DOHH2 (cell line): ENCODE data around the gene FBLN1.

Experiments
- H3F3A ChIP-seq: fragments of 200-600 bp; sonication (generic), shearing (Covaris generic); 2 replicates; pipeline ENCODE4 v1.6.0; 2016; ENCODE audit warnings: antibody characterized with exemption, mild to moderate bottlenecking; ENCODE audit not compliant: control insufficient read depth, insufficient read depth
- H3K27ac ChIP-seq: fragments of 200-600 bp; sonication (generic); 2 replicates; pipeline ENCODE4 v1.5.1; 2014; ENCODE audit warnings: low read depth, mild to moderate bottlenecking, low read length, moderate library complexity
- H3K27me3 ChIP-seq: fragments of 200-600 bp; sonication (generic); 2 replicates; pipeline ENCODE4 v1.6.1; 2014; ENCODE audit warnings: mild to moderate bottlenecking, low read length, mixed read lengths; ENCODE audit not compliant: control insufficient read depth
- H3K36me3 ChIP-seq: fragments of 200-600 bp; sonication (generic); 2 replicates; pipeline ENCODE4 v1.6.1; 2014; ENCODE audit warnings: mild to moderate bottlenecking, low read length, moderate library complexity, mixed read lengths; ENCODE audit not compliant: control insufficient read depth
- H3K4me1 ChIP-seq: fragments of 200-600 bp; sonication (generic); 2 replicates; pipeline ENCODE4 v1.6.1; 2014; ENCODE audit warnings: mild to moderate bottlenecking, low read length, mixed read lengths; ENCODE audit not compliant: control insufficient read depth
- H3K4me2 ChIP-seq: fragments of 200-600 bp; sonication (generic); 2 replicates; pipeline ENCODE4 v1.6.0; 2014; ENCODE audit warnings: mild to moderate bottlenecking, low read length, moderate library complexity
- H3K4me3 ChIP-seq: fragments of 200-600 bp; sonication (generic); 2 replicates; pipeline ENCODE4 v1.5.1; 2014; ENCODE audit warnings: mild to moderate bottlenecking, low read length, mixed read lengths
- H3K79me2 ChIP-seq: fragments of 200-600 bp; sonication (generic); 2 replicates; pipeline ENCODE4 v1.6.1; 2014; ENCODE audit warnings: mild to moderate bottlenecking, low read length, mixed read lengths; ENCODE audit not compliant: control insufficient read depth
- H3K9me2 ChIP-seq: fragments of 200-600 bp; sonication (generic); replicated peaks from 2 replicates; pipeline ENCODE4 v1.6.1; 2014; ENCODE audit warnings: mild to moderate bottlenecking, low read length, mixed read lengths; ENCODE audit not compliant: control insufficient read depth
- H3K9me3 ChIP-seq: fragments of 200-600 bp; sonication (generic); 2 replicates; pipeline ENCODE4 v1.6.1; 2014; ENCODE audit warnings: antibody characterized with exemption, low read length, mixed read lengths; ENCODE audit not compliant: control insufficient read depth, insufficient read depth
- H4K20me1 ChIP-seq: fragments of 200-600 bp; sonication (generic); 2 replicates; pipeline ENCODE4 v1.6.0; 2014; ENCODE audit warnings: low read depth, mild to moderate bottlenecking, antibody characterized with exemption, low read length, moderate library complexity; ENCODE audit not compliant: control insufficient read depth, insufficient read depth
- EZH2phosphoT487 ChIP-seq: fragments of 200-600 bp; sonication (generic); IDR thresholded peaks from 2 replicates; pipeline ENCODE4 v1.6.1; 2017; ENCODE audit warnings: borderline replicate concordance, mild to moderate bottlenecking, antibody characterized with exemption, low read length, moderate library complexity, mixed read lengths
- TF ChIP-seq, protein P1 (sequence below): fragments of 200-600 bp; sonication (generic); IDR thresholded peaks from one replicate; pipeline ENCODE4 v1.5.1; 2014; ENCODE audit warnings: antibody characterized with exemption, mild to moderate bottlenecking, low read depth, low read length; ENCODE audit not compliant: poor library complexity, severe bottlenecking

FBLN1 gene

DNA sequence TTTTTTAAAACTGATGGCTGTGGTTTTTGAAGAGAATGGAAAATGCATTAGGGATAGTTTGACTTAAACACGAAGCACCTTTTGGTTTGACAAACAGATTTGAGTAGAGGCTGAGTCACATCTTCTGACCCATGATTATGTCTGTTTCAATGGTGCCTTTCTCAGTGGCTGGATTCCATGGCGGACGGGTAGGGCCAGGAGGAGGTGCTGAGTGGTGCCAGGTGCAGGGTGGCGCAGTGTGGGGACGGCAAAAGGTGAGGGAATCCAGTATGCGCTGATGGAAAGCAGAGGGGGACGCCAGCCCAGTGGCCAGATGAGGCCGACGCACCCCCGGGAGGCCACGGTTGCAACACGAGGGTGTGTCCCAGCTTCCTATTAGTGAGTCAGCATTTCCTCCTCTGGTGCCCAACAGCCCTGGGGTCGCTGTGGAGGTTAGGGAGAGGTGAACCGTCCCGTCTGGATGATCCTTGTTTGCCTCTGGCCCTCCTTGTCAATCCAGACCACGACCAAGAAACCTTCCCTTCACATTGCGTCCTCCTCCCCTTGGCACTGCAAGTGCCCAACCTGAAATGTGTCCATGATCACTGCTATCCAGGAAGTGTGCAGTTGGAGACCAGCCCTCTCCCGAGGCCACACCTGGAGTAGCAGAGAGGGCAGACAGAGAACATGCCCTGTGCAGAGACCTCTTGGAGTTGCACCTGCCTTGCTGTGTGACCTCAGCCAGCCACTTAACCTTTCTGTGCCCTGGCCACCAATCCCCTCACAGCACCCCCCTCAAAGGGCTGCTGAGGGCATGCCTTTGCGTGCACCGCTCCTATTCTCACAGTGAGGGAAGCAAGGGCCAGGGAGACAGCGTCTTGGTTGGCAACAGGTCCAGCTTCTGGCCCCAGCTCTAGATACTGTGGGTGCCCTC, 136.4 kb downstream of the FBLN1 start:
- H3K4me1 ChIP-seq, result 0 out of 2 replicates have a peak, but pooled peaks cover 6% of the 10 kb centered on the region
- H3F3A ChIP-seq, result no peaks in the 10 kb centered on the region
- no peaks in the 10 kb centered on the region for H3K9me3 ChIP-seq
- no peaks in the 10 kb centered on the region for H4K20me1 ChIP-seq
- H3K4me2 ChIP-seq, result no peak overlapping the region
- H3K4me3 ChIP-seq, result no peak overlapping the region
- H3K79me2 ChIP-seq, result no peaks in the 10 kb centered on the region
- H3K27ac ChIP-seq, result no peak overlapping the region
- H3K9me2 ChIP-seq, result no peaks in the 10 kb centered on the region
- TF ChIP-seq, protein P1, sequence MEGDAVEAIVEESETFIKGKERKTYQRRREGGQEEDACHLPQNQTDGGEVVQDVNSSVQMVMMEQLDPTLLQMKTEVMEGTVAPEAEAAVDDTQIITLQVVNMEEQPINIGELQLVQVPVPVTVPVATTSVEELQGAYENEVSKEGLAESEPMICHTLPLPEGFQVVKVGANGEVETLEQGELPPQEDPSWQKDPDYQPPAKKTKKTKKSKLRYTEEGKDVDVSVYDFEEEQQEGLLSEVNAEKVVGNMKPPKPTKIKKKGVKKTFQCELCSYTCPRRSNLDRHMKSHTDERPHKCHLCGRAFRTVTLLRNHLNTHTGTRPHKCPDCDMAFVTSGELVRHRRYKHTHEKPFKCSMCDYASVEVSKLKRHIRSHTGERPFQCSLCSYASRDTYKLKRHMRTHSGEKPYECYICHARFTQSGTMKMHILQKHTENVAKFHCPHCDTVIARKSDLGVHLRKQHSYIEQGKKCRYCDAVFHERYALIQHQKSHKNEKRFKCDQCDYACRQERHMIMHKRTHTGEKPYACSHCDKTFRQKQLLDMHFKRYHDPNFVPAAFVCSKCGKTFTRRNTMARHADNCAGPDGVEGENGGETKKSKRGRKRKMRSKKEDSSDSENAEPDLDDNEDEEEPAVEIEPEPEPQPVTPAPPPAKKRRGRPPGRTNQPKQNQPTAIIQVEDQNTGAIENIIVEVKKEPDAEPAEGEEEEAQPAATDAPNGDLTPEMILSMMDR, result no peak
- TF ChIP-seq EZH2phosphoT487, result no peak
- H3K36me3 ChIP-seq, result no peaks in the 10 kb centered on the region
- peaks cover 45% of the 10 kb centered on the region for H3K27me3 ChIP-seq

DNA sequence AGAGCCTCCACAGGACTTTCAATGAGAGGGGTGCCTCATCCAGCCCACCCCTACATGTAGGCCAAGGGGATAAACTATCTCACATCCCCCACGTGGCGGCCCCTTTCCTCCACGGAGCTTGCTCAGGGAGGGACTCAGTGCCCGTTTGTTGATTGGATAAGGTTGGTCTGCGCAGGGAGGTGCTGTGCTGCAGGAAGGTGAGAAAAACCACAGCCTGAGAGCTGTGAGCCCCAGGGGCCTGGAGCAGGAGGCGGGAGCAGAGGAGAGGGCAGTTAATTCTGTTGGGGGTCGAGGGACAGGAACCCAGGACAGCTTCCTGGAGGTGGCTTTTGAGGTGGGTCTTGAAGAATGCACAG, 137.0 kb downstream of the FBLN1 start:
- TF ChIP-seq, protein P1, result no peak
- no peak for TF ChIP-seq EZH2phosphoT487
- no peaks in the 10 kb centered on the region for H3K9me2 ChIP-seq

DNA sequence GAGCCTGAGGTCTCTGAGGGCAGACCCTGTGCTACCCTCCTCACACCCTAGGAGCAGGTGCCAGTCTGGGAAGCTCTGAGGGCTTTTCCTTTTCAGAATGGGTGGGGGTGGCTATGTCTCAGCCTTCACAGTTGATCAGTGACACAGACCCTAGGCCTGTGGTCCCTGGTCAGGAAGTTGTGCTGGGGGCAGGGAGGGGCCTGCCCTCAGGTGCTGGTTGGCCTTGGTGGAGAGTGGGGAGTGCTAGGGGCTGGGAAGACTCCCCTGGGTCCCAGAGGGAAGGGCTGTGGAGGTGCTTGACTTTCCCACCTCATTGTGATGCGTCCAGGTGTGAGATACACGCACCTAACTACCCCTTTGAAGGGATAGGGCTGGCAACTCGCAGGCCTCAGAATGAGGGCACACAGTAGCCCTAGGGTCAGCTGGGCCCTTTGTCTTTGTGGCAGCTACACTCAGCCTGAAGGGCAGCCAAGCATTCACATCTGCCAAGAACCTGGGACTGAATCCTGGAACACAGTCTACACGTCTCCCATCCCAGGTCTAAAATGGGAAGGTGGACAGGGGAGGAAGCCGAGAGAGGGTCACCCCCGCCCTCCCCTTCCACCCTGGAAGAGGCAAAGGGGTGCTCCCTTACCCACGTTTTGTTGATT, 137.7 kb downstream of the FBLN1 start:
- Histone ChIP-seq H3K4me2 (no peak overlapping the region), H3K27me3 (peaks cover 43% of the 10 kb centered on the region), H3K9me2 (no peaks in the 10 kb centered on the region), H3K79me2 (no peaks in the 10 kb centered on the region), H4K20me1 (no peaks in the 10 kb centered on the region), H3K27ac (no peak overlapping the region), H3F3A (no peaks in the 10 kb centered on the region), H3K4me3 (no peak overlapping the region), H3K36me3 (no peaks in the 10 kb centered on the region), H3K4me1 (peaks cover 8% of the 10 kb centered on the region; the same call in 1 of the 2 replicates), H3K9me3 (no peaks in the 10 kb centered on the region)
- TF ChIP-seq EZH2phosphoT487, result no peak
- TF ChIP-seq, protein P1, result no peak

More for the DNA sequence above, 137.0 kb downstream of the FBLN1 start:
- Histone ChIP-seq H3K36me3 (no peaks in the 10 kb centered on the region), H3K4me1 (0 out of 2 replicates have a peak, but pooled peaks cover 6% of the 10 kb centered on the region), H3F3A (no peaks in the 10 kb centered on the region), H3K79me2 (no peaks in the 10 kb centered on the region), H3K27ac (no peak overlapping the region), H3K9me3 (no peaks in the 10 kb centered on the region), H3K4me2 (no peak overlapping the region), H3K4me3 (no peak overlapping the region), H4K20me1 (no peaks in the 10 kb centered on the region), H3K27me3 (peaks cover 45% of the 10 kb centered on the region)
